ENCODE measurements around the gene ABTB2. TPM values are rescaled to one million over a fixed set of nuclear protein-coding genes. Genes with fewer than 3 reads are reported as not detected.

The ABTB2 gene
- total RNA-seq, 1 donor from 2014 or later: 72.8 TPM

DNA sequence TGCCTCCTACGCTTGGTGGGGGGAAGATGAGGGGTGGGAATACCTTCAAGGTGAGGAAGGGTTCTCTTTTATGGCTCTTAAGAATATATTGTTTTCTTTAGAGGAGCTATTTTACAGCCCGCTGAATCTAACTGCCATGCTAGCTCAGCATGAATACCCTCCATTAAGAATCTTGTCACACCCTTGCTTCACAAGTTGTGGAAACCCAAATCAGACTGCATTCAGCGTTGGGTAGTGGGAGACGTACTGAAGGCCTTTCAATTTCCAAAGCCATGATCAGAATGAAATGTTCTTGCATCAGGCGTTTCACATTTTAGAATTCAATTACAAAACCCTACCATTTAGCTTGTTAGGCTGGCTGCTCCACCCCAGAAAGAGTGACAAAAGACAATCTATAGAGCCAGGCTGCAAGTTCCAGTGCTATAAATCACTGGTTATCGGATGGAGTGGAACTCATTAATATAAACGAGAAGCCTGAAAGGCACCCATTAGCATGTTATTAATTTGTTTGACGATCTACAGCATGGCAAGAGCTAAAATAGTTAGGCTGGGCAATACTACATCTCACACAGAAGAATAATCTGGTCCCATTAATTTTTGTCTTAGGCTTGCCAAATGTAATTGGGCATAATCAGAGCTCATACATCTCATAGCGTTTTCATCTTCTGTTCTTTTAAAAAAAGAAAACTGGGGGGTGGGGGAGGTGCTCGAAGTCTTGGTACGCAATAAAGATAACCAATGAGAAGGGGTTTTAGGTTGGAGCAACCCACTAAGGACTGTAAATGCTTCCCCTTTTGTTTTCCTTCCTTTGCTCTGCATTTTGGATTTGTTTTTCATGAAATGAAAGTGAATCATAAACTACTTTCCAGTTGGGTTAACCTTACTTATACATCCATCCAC, 57.5 kb downstream of the ABTB2 start:
- H3K27me3 Mint-ChIP-seq (ENCODE audit: unreplicated experiment): peaks cover 4% of the 10 kb centered on the region
- H3K27ac Mint-ChIP-seq (ENCODE audit: unreplicated experiment): no peak overlapping the region
- peaks cover 35% of the 10 kb centered on the region for H3K4me1 Mint-ChIP-seq (ENCODE audit: unreplicated experiment)
- H3K36me3 Mint-ChIP-seq (ENCODE audit: low read depth, unreplicated experiment): no peaks in the 10 kb centered on the region
- no peaks in the 10 kb centered on the region for H3K9me3 Mint-ChIP-seq (ENCODE audit: unreplicated experiment)
- H3K4me3 Mint-ChIP-seq (ENCODE audit: unreplicated experiment): no peak overlapping the region
- no peak for TF ChIP-seq CTCF (IDR thresholded peaks at IDR 0.05; ENCODE audit: unreplicated experiment)
- no peak for DNase-seq (ENCODE audit: low spot score)

DNA sequence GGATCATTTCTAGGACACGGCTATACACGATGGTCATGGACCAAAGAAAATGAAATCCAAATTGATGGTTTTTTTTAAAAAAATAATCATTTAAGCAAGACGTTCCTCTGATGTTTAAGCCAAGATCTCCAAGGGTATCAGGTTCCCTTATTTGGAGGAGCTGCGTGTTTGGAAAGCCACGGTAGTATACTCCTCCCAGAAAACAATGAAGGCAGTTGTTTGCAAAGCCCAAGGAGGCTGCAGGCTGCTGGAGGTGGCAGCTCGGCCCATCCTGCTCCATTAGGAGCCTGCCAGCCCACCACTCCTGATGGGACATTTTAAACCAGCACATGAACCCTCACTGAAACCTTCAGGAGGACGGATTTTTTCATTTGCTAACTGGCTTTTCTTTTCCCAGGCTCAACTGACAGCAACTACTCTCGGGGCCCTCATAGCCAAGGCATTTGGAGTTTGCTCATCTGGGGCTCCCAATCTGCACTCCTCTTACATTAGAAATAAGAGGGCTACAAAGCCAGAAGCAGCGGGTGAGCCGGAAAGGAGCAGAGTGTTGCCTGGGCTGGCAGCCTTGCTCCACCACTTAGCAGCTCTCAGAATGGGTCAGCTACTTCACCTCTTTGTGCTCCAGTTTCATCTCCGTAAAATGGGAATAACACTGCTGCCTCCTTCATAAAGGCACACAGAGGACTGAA, 58.4 kb downstream of the ABTB2 start:
- H3K9me3 Mint-ChIP-seq (ENCODE audit: unreplicated experiment): no peaks in the 10 kb centered on the region
- peaks cover 35% of the 10 kb centered on the region for H3K4me1 Mint-ChIP-seq (ENCODE audit: unreplicated experiment)
- peaks cover 2% of the 10 kb centered on the region for H3K36me3 Mint-ChIP-seq (ENCODE audit: low read depth, unreplicated experiment)
- no peak overlapping the region for H3K4me3 Mint-ChIP-seq (ENCODE audit: unreplicated experiment)
- peaks cover 6% of the 10 kb centered on the region for H3K27me3 Mint-ChIP-seq (ENCODE audit: unreplicated experiment)
- TF ChIP-seq CTCF (IDR thresholded peaks at IDR 0.05; ENCODE audit: unreplicated experiment): no peak
- no peak for DNase-seq (ENCODE audit: low spot score)
- no peak overlapping the region for H3K27ac Mint-ChIP-seq (ENCODE audit: unreplicated experiment)

DNA sequence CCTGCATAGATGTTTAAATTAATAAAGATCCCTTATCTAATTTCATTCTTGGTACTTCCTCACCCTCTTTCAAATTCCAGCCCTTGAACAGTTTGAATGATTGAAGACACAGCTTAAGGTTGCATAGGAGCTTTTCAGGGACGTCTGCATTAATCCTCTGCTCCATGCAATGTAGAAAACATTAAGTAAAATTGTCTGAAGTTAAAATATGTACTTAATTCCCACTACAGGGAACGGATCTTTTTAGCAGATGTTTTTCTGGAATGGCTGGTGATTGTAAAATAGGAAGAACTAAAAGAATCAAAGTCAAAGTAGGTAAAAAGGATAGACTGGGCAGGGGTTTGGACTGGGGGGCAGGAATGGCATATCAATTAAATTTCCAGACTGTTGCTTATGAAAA, 58.9 kb downstream of the ABTB2 start:
- Mint-ChIP-seq H3K4me3 (ENCODE audit: unreplicated experiment) (no peak overlapping the region), H3K36me3 (ENCODE audit: low read depth, unreplicated experiment) (peaks cover 2% of the 10 kb centered on the region), H3K9me3 (ENCODE audit: unreplicated experiment) (no peaks in the 10 kb centered on the region), H3K27ac (ENCODE audit: unreplicated experiment) (peak overlapping the region; percentile 59), H3K27me3 (ENCODE audit: unreplicated experiment) (peaks cover 6% of the 10 kb centered on the region), H3K4me1 (ENCODE audit: unreplicated experiment) (peaks cover 32% of the 10 kb centered on the region)
- TF ChIP-seq CTCF (IDR thresholded peaks at IDR 0.05; ENCODE audit: unreplicated experiment): no peak
- no peak for DNase-seq (ENCODE audit: low spot score)

DNA sequence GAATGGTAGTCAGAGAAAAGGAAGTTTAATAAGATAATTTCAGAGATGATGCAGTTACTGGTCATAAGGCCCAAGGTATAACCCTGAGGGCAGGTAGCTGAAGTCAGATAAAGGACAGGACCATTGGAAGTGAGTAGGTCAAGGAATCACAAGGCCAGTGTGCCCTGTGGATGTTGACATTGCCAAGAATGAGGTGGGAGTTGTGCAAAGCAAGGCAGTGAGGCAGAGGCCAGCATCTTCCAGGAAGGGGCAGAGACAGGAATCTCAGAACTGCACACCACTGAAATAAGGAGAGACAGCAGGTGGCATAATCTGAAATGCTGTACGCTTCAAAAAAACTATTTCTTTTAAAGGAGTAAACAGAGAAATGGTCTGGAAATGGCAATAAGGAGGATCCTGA, 61.4 kb downstream of the ABTB2 start:
- H3K4me1 Mint-ChIP-seq (ENCODE audit: unreplicated experiment): peaks cover 18% of the 10 kb centered on the region
- no peak overlapping the region for H3K4me3 Mint-ChIP-seq (ENCODE audit: unreplicated experiment)
- no peak for TF ChIP-seq CTCF (IDR thresholded peaks at IDR 0.05; ENCODE audit: unreplicated experiment)
- H3K9me3 Mint-ChIP-seq (ENCODE audit: unreplicated experiment): no peaks in the 10 kb centered on the region
- H3K27me3 Mint-ChIP-seq (ENCODE audit: unreplicated experiment): peaks cover 8% of the 10 kb centered on the region
- peaks cover 14% of the 10 kb centered on the region for H3K36me3 Mint-ChIP-seq (ENCODE audit: low read depth, unreplicated experiment)
- no peak overlapping the region for H3K27ac Mint-ChIP-seq (ENCODE audit: unreplicated experiment)
- no peak for DNase-seq (ENCODE audit: low spot score)

DNA sequence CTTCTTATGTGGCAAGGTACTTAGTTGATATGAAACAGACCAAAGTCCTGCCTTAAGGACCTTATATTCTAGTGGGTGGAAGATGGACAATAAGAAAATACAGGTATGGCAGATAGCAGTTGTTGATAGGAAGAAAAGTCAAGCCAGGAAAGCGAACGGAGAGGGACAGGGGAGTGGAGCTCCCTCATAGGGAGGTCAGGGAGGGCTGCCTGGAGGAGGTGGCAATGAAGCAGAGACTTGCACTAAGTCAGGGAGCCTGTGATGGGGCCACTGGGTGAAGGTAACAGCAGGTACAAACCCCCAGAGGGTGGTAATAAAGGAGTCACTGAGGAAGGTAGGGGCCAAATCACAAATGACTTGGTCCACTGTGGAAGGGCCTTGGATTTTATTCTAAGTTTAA, 65.3 kb downstream of the ABTB2 start:
- no peak overlapping the region for H3K4me3 Mint-ChIP-seq (ENCODE audit: unreplicated experiment)
- no peak overlapping the region for H3K27ac Mint-ChIP-seq (ENCODE audit: unreplicated experiment)
- no peak for DNase-seq (ENCODE audit: low spot score)
- no peaks in the 10 kb centered on the region for H3K4me1 Mint-ChIP-seq (ENCODE audit: unreplicated experiment)
- TF ChIP-seq CTCF (IDR thresholded peaks at IDR 0.05; ENCODE audit: unreplicated experiment): no peak
- no peaks in the 10 kb centered on the region for H3K9me3 Mint-ChIP-seq (ENCODE audit: unreplicated experiment)
- peaks cover 6% of the 10 kb centered on the region for H3K27me3 Mint-ChIP-seq (ENCODE audit: unreplicated experiment)
- peaks cover 14% of the 10 kb centered on the region for H3K36me3 Mint-ChIP-seq (ENCODE audit: low read depth, unreplicated experiment)
